ENCODE results near the gene POU6F1.

DNA sequence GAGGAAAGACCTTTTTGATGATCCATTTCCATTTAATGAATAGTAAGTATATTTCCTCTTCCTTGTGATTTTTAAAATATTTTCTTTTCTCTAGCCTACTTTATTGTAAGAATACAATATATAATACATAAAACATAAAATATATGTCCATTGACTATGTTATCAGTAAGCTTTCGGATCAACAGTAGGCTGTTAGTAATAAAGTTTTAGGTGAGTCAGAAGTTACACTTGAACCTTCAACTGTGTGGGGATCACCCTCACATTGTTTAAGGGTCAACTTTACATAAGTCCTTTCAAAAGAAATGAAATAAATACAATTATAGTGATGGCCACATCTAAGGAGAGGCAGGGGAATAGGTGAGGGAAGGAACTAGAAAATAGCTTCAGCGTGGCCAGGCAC, 40.0 kb downstream of the POU6F1 start:
- TF ChIP-seq CTCF (conservative IDR thresholded peaks at IDR 0.05): no peak
- TF ChIP-seq EZH2 (IDR thresholded peaks at IDR 0.05; ENCODE audit: low read depth): no peak
